Stimulated activated CD8-positive, alpha-beta memory T cell treated with anti-CD3 and anti-CD28 coated beads, Interleukin-7, amount 100 ng/mL, for 1 hour (primary cell): Measurements from ENCODE around the gene HOMER2.
"Not testable (repeated sequence)": the region's sequence is repeated elsewhere in the genome, so short reads cannot be mapped to it uniquely, and the experiment has no call there.

Source experiments
- DNase-seq, 2 donors: peaks; one replicate each; pipeline ENCODE4 v3.0.0-alpha.2; 2020; ENCODE audit warnings: low read depth in 2 of 2

Gene HOMER2

DNA sequence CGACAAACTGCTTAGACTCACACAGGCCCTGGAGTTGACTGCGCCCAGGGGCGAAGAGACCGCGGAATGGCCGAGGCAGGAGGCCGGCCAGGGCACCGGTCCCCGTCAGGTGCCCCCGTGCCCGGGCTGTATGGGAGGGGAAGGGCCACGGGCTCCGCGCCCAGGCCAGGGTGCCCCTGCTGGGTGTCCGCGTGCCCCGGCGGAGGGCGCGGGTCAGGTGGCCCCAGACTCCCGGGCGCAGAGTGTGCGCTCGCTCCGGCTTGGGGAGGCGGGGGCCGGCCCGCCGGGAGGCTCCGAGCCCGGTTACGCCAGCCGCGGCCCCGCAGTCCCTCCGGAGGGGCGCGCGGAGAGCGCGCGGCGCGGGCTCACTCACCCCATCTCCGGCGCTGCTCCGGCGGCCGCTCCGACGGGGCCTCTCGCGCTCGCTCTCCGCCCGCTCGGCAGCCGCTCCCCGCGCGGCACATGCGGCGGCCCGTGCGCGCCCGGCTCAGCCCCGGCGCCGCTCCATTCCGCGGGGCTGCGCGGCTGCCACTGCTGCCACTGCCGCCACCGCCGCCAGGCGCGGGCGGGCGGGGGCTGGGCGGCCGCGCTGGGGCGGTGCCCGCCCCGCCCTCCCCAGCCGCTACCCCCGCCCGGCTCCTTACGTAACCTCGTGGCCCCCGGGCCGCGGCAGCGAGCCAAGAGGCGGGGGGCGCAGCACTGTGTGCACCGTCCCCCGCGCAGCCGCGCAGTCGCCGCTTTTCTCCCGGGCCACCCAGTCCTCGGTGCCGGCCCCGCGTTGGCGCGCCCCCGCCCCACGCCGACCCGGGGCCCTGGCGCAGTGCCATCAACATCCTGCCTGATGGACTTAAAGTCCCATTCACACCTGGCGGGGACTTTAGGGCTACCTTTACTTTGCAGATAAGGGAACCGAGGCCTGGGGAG is at the start of gene HOMER2:
TSS of gene HOMER2 (minus strand) at position 563 of the 924 bp plus-strand sequence. CDS start at position 378, 185 bp downstream.
- DNase-seq = no peak

DNA sequence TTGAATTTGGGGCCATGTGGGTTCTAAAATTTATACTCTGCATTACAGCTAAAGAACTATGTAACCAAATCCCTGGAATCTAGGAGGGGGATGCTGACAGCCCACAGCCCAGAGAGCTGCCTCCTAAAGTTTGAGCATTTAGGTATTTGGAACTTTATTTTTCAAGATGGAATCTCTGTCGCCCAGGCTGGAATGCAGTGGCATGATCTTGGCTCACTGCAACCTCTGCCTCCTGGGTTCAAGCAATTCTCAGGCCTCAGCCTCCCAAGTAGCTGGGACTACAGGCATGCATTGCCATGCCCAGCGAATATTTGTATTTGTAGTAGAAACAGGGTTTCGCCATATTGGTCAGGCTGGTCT is 48.1 kb upstream of the HOMER2 start:
- DNase-seq = not testable (repeated sequence)

DNA sequence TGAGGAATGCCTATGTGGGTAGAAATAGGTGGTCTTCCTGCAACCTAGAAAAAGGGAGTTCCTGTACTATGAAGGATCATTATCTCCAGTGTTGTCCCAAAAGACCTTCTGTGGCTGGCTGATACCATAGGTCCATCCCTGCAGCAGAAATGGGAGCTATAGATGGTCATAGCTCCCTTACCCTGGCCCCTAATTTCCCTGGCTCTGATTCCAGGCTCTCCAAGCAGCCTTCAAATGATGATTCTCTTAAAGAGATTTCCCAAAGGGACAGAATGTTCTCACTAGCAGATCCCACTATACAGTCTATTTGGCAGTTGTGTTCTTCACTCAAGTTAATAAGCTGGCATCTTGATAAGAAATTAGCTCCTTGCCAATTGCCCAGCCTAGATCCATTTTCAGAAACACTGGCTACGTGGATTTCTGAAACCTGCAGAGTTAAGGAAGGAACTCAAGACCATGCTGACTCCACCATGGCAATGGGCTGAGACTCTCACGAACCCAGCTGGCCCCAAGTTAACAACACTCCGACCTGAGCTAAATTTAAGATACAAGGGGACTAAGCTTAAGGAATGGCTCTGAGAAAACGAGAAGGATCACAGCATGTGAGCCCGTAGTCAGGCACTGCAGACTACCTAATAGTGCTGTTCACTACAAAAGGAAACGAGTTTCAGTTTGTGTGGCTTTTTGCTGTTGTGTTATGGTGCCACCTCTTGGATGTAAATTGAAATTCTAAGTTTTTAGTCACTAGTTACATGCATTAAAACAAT is 47.6 kb upstream of the HOMER2 start:
- no peak for DNase-seq

DNA sequence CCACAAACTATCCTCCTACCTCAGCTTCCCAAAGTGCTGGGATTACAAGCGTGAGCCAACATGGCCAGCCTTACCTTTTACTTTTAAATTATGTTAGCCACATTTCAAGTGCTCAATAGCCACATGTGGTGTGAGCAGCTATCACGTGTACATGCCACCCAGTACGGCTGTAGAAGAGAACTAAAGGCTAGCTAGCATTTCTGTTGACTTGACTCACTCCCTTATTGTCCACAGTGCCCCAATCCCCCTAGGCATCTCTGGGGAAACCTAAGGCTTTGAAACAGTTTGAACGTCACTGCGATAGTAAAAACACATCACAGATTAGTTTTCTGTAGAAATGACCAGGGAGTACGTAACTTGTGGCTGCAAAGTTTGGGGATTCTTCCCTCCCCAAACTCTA is 46.9 kb upstream of the HOMER2 start:
- DNase-seq = no peak

DNA sequence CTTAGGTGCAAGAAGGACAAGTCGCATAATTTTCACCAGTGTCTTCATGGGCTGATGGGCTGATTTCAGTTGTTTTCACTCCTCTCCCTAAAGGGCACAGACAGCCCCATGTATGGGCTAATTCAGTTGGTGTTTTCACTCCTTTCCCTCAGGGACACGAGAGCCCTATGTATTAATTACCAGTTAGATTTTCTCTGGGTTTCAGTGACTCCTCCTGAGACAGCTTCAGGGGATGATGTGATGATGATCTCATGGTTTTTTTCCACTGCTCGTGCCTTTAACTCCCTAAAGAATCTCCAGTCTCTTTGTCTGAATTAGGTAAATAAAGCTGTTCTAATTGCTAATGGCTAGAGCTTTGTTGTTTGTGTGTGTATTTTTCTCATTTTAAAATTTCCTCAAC is 43.4 kb upstream of the HOMER2 start:
- DNase-seq = no peak

DNA sequence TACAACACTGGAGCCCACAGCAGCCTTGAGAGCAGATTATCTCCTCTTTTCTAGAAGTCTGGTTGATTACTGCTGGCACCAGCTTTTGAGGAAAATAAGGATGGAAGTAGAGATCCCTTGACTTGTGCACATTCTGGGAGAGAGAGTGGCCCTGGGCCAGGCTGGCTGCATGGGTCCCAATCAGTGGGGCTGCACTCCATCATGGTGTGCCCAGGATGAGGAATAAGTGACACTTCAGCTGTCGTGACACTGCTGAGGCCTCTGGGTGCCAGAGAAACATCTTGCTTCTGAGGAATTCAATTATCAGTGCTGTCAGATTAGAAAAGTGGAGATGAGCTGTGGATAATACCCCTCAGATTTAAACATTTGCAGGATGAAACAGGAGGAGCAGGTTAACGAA is 42.6 kb upstream of the HOMER2 start:
- no peak for DNase-seq

DNA sequence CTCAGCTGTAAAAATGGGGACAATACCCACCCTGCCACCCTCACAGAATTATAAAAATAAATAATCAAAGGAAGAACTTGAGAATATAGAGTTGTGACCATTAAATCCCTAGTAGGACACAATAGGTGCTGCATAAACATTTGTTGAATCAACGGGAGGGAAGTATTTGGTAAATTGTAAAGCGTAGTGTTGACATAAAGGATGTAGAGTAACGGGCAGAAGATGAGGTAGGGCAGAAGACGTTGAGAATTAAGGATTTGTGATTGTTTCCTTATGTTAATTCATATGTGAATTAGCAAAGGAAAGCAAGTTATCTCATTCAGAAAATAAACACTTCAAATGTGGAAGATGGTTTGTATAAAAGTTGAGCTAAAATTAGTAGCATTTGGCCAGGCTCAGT is 40.6 kb upstream of the HOMER2 start:
- no peak for DNase-seq

DNA sequence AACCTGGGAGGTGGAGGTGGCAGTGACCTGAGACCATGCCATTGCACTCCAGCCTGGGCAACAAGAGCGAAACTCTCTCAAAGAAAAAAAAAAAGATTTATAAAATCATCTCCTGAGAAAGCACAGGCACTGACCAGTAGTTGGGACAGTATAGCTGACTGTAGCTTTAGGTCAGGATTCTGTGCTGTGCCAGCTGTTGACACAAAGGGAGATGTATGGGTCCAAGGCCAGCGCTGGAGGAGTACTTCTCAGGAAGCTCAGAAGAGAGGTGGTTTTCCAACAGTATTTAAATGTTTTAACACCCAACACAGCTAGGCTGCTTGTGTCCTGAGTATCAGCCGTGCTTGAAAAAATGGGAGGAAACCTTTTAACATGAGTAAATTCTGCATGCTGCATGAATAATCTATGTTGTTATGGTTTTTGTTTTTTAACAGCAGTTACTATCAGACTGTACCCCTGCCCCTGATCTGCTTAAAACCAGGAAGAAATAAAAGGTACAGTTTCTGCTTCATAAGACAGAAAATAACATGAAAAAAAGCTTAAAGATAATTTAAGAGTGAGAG is 40.0 kb upstream of the HOMER2 start:
- DNase-seq = no peak

DNA sequence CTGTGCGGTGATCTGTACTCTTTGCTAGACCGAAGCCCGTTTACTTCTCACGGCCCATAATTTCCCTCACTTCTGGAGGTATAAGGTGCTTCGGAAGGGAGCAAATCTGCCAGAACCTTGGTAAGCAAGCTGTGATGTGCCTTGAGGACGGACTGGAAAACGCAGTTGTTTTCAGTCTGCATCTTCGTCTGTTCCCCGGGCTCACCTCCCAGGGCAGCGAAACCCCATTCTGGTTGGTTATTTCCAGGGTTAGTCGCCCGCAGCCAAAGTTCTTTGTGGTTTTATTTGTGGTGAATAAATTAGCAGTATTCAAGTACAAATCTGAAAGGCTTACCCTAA is 33.9 kb upstream of the HOMER2 start:
- DNase-seq = peak in 1 of 2 donors; percentile 5

DNA sequence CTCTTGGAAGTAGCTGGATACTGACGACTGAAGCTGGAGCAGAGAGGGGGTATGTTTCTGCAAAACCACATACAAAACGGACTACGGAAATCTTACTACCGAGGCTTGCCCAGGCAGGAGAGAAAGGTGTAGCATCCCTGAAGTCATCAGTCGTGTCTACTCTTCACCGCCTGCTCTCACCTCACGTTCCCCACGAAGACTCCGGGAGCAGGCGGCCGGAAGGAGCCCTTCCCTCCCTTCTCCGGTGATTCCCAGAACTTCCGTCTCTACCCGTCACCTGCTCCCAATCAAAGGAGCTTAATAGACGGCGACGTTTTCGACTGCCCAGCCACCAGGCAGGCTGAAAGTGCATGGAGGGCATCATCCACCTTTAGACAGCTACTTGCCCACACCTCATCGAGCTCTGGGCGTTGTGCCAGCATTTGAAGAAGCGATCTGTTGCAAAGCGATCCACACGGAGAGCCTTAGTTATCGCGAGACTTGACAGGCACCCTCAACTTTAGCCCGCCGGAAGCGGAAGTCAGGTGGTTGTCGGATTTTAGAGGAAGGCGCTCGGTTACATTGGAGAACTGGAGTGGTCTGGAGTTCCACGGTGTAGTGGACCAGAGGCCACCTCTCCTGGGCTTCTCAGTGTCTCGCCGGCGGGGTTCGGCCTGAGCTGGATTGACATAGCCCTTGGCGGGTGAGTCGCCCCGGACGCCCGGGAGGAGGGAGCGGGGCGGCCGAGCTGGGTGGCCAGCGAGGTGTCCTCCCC is 33.3 kb upstream of the HOMER2 start, which contains the start of gene RAMAC:
TSS of gene RAMAC (plus strand) at position 523 of the 754 bp plus-strand sequence. CDS start 2,809 bp downstream, outside the sequence.
- DNase-seq = peak; percentile 75 to 80

DNA sequence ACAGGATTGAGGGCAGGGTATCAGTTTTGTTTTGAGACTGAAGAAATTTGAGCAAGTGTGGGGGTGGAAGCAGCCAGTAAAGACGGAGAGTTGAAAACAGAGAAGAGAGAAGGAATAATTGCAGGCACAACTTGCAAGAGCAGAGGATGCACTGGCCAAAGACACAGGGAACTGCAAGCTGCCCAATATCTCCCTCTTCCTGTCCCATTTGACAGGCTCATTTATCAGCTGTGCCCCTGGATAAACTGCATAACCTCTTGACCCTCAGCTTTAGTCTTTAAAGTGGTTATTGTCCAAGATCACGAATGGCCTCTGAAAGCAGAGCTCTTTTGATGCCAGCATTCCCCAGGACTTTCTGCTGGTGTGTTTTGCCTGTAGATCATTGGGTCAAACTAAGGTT is 28.5 kb upstream of the HOMER2 start:
- no peak for DNase-seq

DNA sequence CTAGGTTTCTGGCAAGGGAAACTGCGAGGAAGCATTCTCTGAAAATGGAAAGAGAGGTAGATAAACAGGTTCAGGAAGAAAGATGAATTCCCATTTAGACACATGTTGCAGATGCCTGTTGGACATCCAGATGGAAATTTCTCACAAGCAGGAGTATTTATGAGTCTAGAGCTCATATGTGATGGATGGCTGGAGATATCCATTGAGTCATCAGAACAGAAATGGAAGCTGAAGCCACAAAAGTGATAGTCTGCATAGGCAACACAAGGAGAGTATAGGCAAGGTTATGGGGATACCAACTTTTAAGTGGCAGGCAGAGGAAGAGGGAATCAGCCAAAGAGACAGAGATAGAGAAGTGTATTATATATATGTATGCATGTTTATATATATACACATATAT is 27.2 kb upstream of the HOMER2 start:
- DNase-seq = no peak

DNA sequence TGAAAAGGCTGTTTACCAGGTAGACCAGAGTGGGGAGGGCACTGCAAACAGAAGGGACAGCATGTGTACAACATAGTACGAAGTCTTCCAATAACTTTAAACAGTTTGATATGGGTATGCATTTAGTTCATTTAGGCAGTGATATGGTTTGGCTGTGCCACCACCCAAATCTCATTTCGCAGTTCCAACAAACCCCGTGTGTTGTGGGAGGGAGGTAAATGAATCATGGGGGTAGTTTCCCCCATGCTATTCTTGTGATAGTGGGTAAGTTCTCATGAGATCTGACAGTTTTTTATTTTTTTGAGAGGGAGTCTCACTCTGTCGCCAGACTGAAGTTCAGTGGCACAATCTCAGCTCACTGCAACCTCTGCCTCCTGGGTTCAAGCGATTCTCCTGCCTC is 25.9 kb upstream of the HOMER2 start:
- no peak for DNase-seq

DNA sequence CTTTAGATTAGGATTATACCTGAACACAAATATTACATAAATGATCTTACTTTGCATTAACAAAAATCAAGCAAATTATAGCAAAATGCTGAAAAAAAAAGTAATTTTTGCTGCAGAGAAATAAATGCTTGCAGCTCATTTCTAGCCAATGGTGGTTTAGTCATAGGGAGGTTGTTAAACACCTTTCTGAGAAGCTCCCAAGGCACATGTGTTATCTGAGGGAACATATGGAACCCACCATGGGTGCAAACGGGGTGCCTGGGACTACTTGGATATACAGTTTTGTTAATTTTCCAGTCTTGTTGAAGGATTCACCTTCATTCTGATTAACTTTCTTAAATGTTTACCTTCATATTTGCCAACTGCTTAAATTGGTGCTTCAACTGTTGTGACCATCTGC is 24.6 kb upstream of the HOMER2 start:
- no peak for DNase-seq

DNA sequence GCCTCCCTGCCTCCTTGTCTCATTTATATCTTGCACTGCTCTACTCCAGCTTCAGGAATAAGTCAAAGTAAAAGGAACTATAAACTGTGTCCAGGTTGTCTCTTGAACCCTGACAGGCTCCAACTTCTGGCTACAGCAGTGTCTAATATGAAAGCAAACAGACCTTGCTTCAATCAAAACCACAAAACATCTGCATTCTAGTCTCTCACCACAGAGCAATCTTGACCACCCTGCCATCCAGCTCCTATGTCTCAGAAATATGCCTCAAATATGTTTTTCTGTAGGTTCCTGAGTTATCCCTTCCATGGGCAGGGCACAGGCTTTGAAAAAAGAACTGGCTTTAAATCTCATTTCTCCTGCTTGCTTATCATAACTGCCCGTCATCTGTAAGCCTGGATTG is 20.5 kb upstream of the HOMER2 start:
- no peak for DNase-seq

DNA sequence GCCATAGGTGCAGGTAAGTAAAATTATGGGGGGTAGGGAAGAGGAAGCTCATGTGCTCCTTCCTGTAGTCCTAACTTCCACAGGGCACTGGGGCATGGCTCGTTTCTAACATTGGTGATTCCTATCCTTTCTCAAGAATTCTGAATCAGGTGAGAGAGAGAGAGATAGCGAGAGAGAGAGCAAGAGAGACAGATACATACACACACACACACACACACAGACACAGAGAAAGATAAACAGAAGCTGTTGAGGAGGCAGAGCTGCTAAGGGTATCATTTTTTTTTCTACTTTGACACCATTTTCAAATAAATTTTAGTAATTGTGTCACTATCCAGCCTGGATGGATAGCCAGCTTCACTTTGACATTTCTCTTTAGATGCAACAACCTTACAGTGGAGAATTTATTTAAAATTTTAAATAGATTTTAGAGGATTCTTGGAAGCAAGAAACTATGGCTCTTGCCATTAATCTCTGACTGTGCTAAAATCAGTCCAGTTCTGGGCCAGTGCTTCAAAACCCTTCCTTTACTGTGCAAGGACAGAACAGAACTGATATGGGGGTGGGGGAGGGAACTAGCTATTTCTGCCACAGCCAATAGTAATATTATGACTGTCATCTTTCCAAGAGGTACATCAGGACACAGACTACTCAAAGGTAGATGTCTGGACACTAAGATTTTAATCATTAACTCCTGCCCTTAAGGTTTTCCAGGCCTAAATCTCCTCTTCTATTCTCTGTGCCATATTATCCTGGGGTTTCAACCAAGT is 18.9 kb upstream of the HOMER2 start:
- no peak for DNase-seq

DNA sequence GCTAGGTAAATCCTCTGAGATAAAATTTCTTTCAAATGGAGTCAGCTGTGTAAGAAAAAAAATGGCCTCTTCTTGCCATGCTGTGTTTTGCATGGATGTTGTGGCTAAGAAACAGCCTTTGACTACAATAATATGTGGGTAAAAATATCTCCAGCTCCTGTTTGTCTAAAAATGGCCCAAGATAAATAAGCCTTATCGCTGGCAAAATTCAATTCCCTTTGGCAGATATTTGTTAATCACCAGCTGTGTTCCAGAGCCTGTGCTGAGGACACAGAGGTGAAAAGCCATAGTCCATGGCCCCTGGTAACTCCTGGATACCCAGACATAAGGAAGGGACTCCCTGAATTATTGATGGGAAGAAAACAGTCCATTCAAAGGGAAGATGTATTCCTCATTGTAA is 18.2 kb upstream of the HOMER2 start:
- no peak for DNase-seq

DNA sequence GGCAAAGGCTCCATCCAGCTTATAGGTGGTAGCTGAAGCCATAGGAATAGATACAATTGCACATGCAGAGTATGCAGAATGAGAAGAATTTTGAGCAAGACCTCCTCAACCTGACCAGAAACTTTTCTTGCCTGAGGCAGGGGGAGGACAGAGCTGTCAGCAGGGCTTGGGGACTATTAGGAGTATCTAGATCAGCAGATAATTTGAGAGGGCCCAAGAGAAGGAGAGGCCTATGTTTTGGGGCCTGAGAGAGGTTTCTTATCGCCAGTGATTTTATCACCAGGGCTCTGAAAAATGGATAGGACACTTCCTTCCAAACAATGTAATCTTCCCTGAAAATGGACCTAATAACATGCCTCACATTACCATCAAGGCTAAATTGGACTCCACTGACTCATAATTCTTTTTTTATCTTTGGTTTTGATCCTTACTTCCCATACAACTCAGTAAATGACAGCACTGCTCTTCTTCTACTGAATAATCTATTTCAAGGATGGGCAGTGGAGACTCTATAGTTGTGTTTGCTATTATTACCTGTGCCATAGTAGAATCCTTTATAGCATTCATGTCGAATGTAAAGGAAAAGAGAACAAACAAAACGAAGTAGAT is 17.7 kb upstream of the HOMER2 start:
- no peak for DNase-seq

DNA sequence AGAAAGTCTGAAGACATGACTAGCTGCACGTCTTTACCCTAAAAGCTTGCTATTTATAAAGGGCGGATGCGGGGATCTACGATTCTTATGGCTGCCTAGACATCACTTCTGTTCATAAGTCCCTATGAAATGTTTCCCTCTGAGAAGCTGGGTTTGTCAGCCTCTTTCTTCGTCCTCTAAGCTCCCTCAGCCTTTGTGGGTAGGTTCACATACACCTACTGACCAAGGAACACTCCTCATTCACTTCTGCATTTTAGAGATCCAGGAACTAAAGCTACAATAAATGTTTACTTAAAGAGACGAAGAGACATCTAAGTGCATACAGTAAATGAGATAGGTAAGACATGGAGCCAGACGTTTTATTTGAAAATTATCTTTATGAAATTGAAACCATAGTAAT is 16.8 kb upstream of the HOMER2 start:
- DNase-seq = no peak

DNA sequence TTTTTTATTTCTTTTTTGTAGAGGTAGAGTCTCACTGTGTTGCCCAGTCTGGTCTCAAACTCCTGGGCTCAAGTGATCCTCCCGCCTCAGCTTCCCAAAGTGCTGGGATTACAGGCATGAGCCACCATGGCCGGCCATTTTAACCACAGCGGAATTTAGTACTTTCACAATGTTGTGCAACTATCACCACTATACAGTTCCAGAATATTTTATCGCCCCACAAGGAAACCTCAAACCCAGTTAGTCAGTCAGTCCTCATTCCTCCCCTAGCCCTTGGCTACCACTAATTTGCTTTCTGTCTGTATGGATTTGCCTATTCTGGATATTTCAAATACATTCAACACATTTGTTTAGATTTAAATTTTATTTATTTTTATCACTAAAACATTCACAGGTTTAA is 15.5 kb upstream of the HOMER2 start:
- DNase-seq = no peak

DNA sequence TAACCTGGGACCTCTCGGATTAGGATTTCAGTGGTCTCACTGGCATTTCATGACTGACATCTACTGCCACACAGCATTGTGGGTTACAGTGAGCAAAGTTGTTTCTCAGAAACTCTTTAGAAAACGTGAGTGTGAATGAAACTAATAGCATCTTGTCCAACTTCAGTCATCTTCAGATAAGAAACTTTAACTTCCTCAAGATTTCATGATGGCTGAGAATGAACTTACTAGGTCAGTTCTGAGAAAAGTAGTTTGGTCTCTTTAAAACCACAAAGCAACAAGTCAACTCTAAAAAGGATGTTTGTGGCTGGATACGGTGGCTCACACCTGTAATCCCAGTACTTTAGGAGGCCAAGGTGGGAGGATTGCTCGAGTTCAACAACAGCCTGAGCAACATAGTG is 14.2 kb upstream of the HOMER2 start:
- DNase-seq = no peak
